ENCODE data around the gene ANKRD63. TPM values are rescaled to one million over a fixed set of nuclear protein-coding genes. Genes with fewer than 3 reads are reported as not detected.
A peak's percentile ranks its signal among the peaks of the same experiment; 100 is the strongest.

ANKRD63 gene
- total and polyA plus RNA-seq, 2 of the 13 experiments (the other 11 are each of a cell fraction or from before 2014, with no cell fraction given) = not detected

GRCh38 chr15:40244961-40245523 lies 37.8 kb downstream of the ANKRD63 start:
- TF ChIP-seq ZNF292 (CRISPR knock-in tag; IDR thresholded peaks at IDR 0.05; ENCODE audit: borderline replicate concordance, low read depth) (peak; percentile 46; the same call in 1 of the 2 replicates), NFKBIZ (CRISPR knock-in tag; IDR thresholded peaks at IDR 0.05) (no peak), KLF9 (CRISPR knock-in tag; IDR thresholded peaks at IDR 0.05; ENCODE audit: low read depth) (no peak), PITX1 (CRISPR knock-in tag; IDR thresholded peaks at IDR 0.05) (0 out of 2 replicates have a peak, but pooled peaks have one; percentile 26), ZMYM3 (CRISPR knock-in tag; IDR thresholded peaks at IDR 0.05) (0 out of 2 replicates have a peak, but pooled peaks have one; percentile 40), FOSL2 (CRISPR knock-in tag; IDR thresholded peaks at IDR 0.05) (no peak), RFX5 (IDR thresholded peaks at IDR 0.05; ENCODE audit: low read depth, low read length) (peak; percentile 63), HNF4A (CRISPR knock-in tag; IDR thresholded peaks at IDR 0.05) (peak; percentile 73), IRF9 (CRISPR knock-in tag; IDR thresholded peaks at IDR 0.05; ENCODE audit: borderline replicate concordance) (no peak), ZBTB34 (CRISPR knock-in tag; IDR thresholded peaks at IDR 0.05) (no peak), ZNF232 (CRISPR knock-in tag; IDR thresholded peaks at IDR 0.05; ENCODE audit: borderline replicate concordance) (no peak), MXD4 (CRISPR knock-in tag; IDR thresholded peaks at IDR 0.05) (no peak), ZNF841 (CRISPR knock-in tag; IDR thresholded peaks at IDR 0.05; ENCODE audit: borderline replicate concordance) (no peak), SALL1 (CRISPR knock-in tag; IDR thresholded peaks at IDR 0.05) (0 out of 2 replicates have a peak, but pooled peaks have one; percentile 22), ZNF629 (CRISPR knock-in tag; conservative IDR thresholded peaks at IDR 0.05) (no peak), ZNF557 (CRISPR knock-in tag; IDR thresholded peaks at IDR 0.05) (no peak)
- intact Hi-C loops (cut with micrococcal nuclease; ENCODE audit: unreplicated experiment) (no loop called here), in situ Hi-C loops (cut with HindIII; ENCODE audit: extremely low pct_ligation_motif_present, low pct_unique_long_range_greater_than_20kb) (no loop called here)
- Histone ChIP-seq H3K27me3 (ENCODE audit: control insufficient read depth in 1 of 2, insufficient read depth in 2 of 2, low read length in 2 of 2) (peaks cover 2 to 54% of the 10 kb centered on the region in 2 experiments), H2AFZ (ENCODE audit: low read length) (no peak overlapping the region), H3K79me2 (ENCODE audit: insufficient read depth, low read length) (no peaks in the 10 kb centered on the region), H3K36me3 (replicated peaks in 1 of 2; ENCODE audit: control insufficient read depth in 1 of 2, insufficient read depth in 2 of 2, low read length in 2 of 2) (no peaks in the 10 kb centered on the region), H4K20me1 (ENCODE audit: insufficient read depth, low read length) (no peaks in the 10 kb centered on the region), H3K27ac (ENCODE audit: extremely low read length, insufficient read depth, low read length) (no peak overlapping the region), H3K9me3 (ENCODE audit: low read length) (no peaks in the 10 kb centered on the region), H3K4me2 (ENCODE audit: low read depth, low read length) (peak overlapping the region; percentile 38), H3K9ac (ENCODE audit: insufficient read depth, low read depth, low read length) (no peak overlapping the region), H3K4me1 (ENCODE audit: insufficient read depth, low read length) (peaks cover 28% of the 10 kb centered on the region), H3K4me3 (replicated peaks in 1 of 3; ENCODE audit: insufficient read depth in 1 of 3, low read depth in 2 of 3, low read length in 3 of 3) (peak overlapping the region in 1 of 3 experiments; percentile 5; a peak in 1 of 6 replicates)
- ATAC-seq (peak; percentile 85), FAIRE-seq (peak; percentile 18), DNase-seq (ENCODE audit: low spot score) (peak; percentile 10)
- no TSS peak for BruUV-seq (replicated peaks)
- 7% methylated on average over 5 of the region's 5 CpGs for WGBS (ENCODE audit: low lambda C conversion rate)
- ChIA-PET CTCF (ENCODE audit: low intra/inter-chr PET ratio, low total read pairs) (no interaction called here), POLR2A (no interaction called here)
